Activated CD8-positive, alpha-beta T cell treated with anti-CD3 and anti-CD28 coated beads for 36 hours (primary cell): ENCODE measurements around the gene ZSWIM5. TPM values are rescaled to one million over a fixed set of nuclear protein-coding genes. Genes with fewer than 3 reads are reported as not detected.

Experiments
- ATAC-seq: fragments of 200-7000 bp; cut with Tn5 transposase; one replicate; pipeline ENCODE4 v1.10.0; 2021; ENCODE audit warnings: mild to moderate bottlenecking, moderate library complexity
- CTCF ChIA-PET: fragments of 350-600 bp; sonication (Branson Sonifier 250); formaldehyde crosslinking; loops from one replicate; lab custom pipeline; 2021; ENCODE audit warnings: antibody characterized with exemption; lab: Charles Lee
- POLR2A ChIA-PET: fragments of 350-600 bp; sonication (Branson Sonifier 250); formaldehyde crosslinking; loops from one replicate; lab custom pipeline; 2021; ENCODE audit warnings: antibody characterized with exemption; lab: Charles Lee
- DNase-seq: peaks from one replicate; pipeline ENCODE4 v3.0.0-alpha.2; 2020
- H3K27ac Mint-ChIP-seq: one replicate; pipeline ENCODE4 v1.8.0; 2021; ENCODE audit warnings: mild to moderate bottlenecking, mixed read lengths
- H3K27me3 Mint-ChIP-seq: one replicate; pipeline ENCODE4 v1.8.0; 2021; ENCODE audit warnings: mixed read lengths
- H3K36me3 Mint-ChIP-seq: one replicate; pipeline ENCODE4 v1.8.0; 2021; ENCODE audit warnings: low read depth, mixed read lengths
- H3K4me1 Mint-ChIP-seq: one replicate; pipeline ENCODE4 v1.8.0; 2021; ENCODE audit warnings: low read depth, mixed read lengths
- H3K4me3 Mint-ChIP-seq: one replicate; pipeline ENCODE4 v1.8.0; 2021; ENCODE audit warnings: mild to moderate bottlenecking, moderate library complexity, mixed read lengths
- H3K9me3 Mint-ChIP-seq: one replicate; pipeline ENCODE4 v1.8.0; 2021; ENCODE audit warnings: mixed read lengths
- CTCF ChIP-seq: fragments of 200-600 bp; IDR thresholded peaks from one replicate; pipeline ENCODE4 v1.8.0; 2022; ENCODE audit warnings: antibody characterized with exemption, mild to moderate bottlenecking
- intact Hi-C: fragments of 100-400 bp; cut with micrococcal nuclease; formaldehyde crosslinking; loops from one replicate; pipeline ENCODE4 v1.10.0; 2022
- total RNA-seq, 2 experiments: library from RNA; stranded (reverse); gene quantifications; one replicate each; pipeline ENCODE4 v1.2.3, GENCODE V29; 2021

The ZSWIM5 gene
- total RNA-seq, 2 experiments from 2014 or later: 0.70 to 0.87 TPM

- ATAC-seq (no peak), DNase-seq (no peak)
- Mint-ChIP-seq H3K4me1 (peaks cover 6% of the 10 kb centered on the region), H3K27ac (peak overlapping the region; percentile 28), H3K27me3 (no peaks in the 10 kb centered on the region), H3K36me3 (peaks cover 41% of the 10 kb centered on the region), H3K9me3 (no peaks in the 10 kb centered on the region), H3K4me3 (no peak overlapping the region)
- intact Hi-C loops: no loop called here
- no peak for TF ChIP-seq CTCF
- ChIA-PET POLR2A (interaction anchor here (0.9 to 1.0 kb wide), 2 partner anchors 9 to 13 kb away, joined by 3 read pairs; partner anchors contain the start of gene EIF2B3), CTCF (no interaction called here)
These were observed 232.8 kb downstream of the ZSWIM5 start for GRCh38 chr1:44973645-44974044.

GRCh38 chr1:44970317-44970716 is 236.1 kb downstream of the ZSWIM5 start:
- Mint-ChIP-seq H3K36me3 (peaks cover 15% of the 10 kb centered on the region), H3K4me3 (no peak overlapping the region), H3K4me1 (peaks cover 6% of the 10 kb centered on the region), H3K9me3 (no peaks in the 10 kb centered on the region), H3K27ac (no peak overlapping the region), H3K27me3 (no peaks in the 10 kb centered on the region)
- DNase-seq (no peak), ATAC-seq (no peak)
- TF ChIP-seq CTCF: no peak
- intact Hi-C loops: no loop called here
- ChIA-PET CTCF (no interaction called here), POLR2A (interaction anchor here (0.8 to 1.0 kb wide), 2 partner anchors 239 to 257 kb away, joined by 3 read pairs; no protein-coding TSS in a partner anchor)

Other genes starting within 250 kb of the ZSWIM5 start
- 10 to 100 TPM; 40.5 to 45.3 TPM for gene EIF2B3, start 220.0 kb downstream of the ZSWIM5 start, total RNA-seq
- 10 to 100 TPM; 16.4 to 16.9 TPM for gene HECTD3, start 195.3 kb downstream of the ZSWIM5 start, total RNA-seq
- gene UROD, start 194.4 kb downstream of the ZSWIM5 start, total RNA-seq: 100 to 1,000 TPM; 109 to 113 TPM
- 10 to 100 TPM; 37.5 to 39.8 TPM for gene HPDL, start 120.3 kb upstream of the ZSWIM5 start, total RNA-seq
- gene TOE1, start 133.6 kb upstream of the ZSWIM5 start, total RNA-seq: 10 to 100 TPM; 25.7 to 28.1 TPM
- 10 to 100 TPM; 51.4 to 54.5 TPM for gene MUTYH, start 133.8 kb upstream of the ZSWIM5 start, total RNA-seq